DND-41 (cell line): ENCODE measurements around the gene ATXN7L1.

Experiments
- ATAC-seq: fragments of 200-7000 bp; cut with Tn5 transposase; 3 replicates; pipeline ENCODE4 v1.9.1; 2021; ENCODE audit warnings: low read depth; ENCODE audit not compliant: insufficient read depth
- DNase-seq: peaks from one replicate; pipeline ENCODE4 v3.0.0-alpha.2; 2020
- H2AFZ ChIP-seq: 2 replicates; pipeline ENCODE4 v1.6.0; 2012; ENCODE audit warnings: low read depth, low read length
- H3K27ac ChIP-seq: 2 replicates; pipeline ENCODE4 v1.5.1; 2012; ENCODE audit warnings: low read length, inconsistent platforms
- H3K27me3 ChIP-seq: fragments of 200-600 bp; sonication (generic); 2 replicates; pipeline ENCODE4 v1.6.0; 2012; ENCODE audit warnings: low read length, mild to moderate bottlenecking, inconsistent platforms; ENCODE audit not compliant: insufficient read depth, poor library complexity
- H3K36me3 ChIP-seq: 2 replicates; pipeline ENCODE4 v1.5.1; 2012; ENCODE audit warnings: low read length, inconsistent platforms; ENCODE audit not compliant: insufficient read depth
- H3K4me1 ChIP-seq: 2 replicates; pipeline ENCODE4 v1.5.1; 2012; ENCODE audit warnings: mild to moderate bottlenecking, low read length; ENCODE audit not compliant: insufficient read depth
- H3K4me2 ChIP-seq: 2 replicates; pipeline ENCODE4 v1.6.0; 2012; ENCODE audit warnings: mild to moderate bottlenecking, moderate library complexity, low read length, inconsistent platforms; ENCODE audit not compliant: insufficient read depth
- H3K4me3 ChIP-seq, 2 experiments: fragments of 200-600 bp in 1 of 2; shearing (Covaris generic) in 1 of 2; 2 replicates each; pipeline ENCODE4 v1.5.1; 2012 to 2016; ENCODE audit warnings: inconsistent platforms in 2 of 2, low read length in 2 of 2, mild to moderate bottlenecking in 2 of 2, low read depth in 1 of 2, moderate library complexity in 1 of 2
- H3K79me2 ChIP-seq: 2 replicates; pipeline ENCODE4 v1.6.0; 2012; ENCODE audit warnings: low read length, inconsistent platforms; ENCODE audit not compliant: insufficient read depth
- H3K9ac ChIP-seq: 2 replicates; pipeline ENCODE4 v1.6.0; 2012; ENCODE audit warnings: low read depth, mild to moderate bottlenecking, inconsistent platforms, low read length, moderate library complexity
- H3K9me3 ChIP-seq: 2 replicates; pipeline ENCODE4 v1.5.1; 2012; ENCODE audit warnings: low read length, moderate library complexity, mild to moderate bottlenecking, inconsistent platforms; ENCODE audit not compliant: insufficient read depth, severe bottlenecking
- H4K20me1 ChIP-seq: 2 replicates; pipeline ENCODE4 v1.6.0; 2012; ENCODE audit warnings: low read length; ENCODE audit not compliant: insufficient read depth
- EZH2 ChIP-seq: IDR thresholded peaks from 3 replicates; pipeline ENCODE4 v1.6.1; 2012; ENCODE audit warnings: borderline replicate concordance, low read depth, mild to moderate bottlenecking, moderate library complexity, low read length, inconsistent platforms; ENCODE audit not compliant: severe bottlenecking
- TF ChIP-seq, protein P1 (sequence below): IDR thresholded peaks from 2 replicates; pipeline ENCODE4 v1.5.1; 2012; ENCODE audit warnings: borderline replicate concordance, low read length, moderate library complexity, mild to moderate bottlenecking; ENCODE audit not compliant: poor library complexity, severe bottlenecking; ENCODE audit errors: extremely low read depth

The ATXN7L1 gene

DNA sequence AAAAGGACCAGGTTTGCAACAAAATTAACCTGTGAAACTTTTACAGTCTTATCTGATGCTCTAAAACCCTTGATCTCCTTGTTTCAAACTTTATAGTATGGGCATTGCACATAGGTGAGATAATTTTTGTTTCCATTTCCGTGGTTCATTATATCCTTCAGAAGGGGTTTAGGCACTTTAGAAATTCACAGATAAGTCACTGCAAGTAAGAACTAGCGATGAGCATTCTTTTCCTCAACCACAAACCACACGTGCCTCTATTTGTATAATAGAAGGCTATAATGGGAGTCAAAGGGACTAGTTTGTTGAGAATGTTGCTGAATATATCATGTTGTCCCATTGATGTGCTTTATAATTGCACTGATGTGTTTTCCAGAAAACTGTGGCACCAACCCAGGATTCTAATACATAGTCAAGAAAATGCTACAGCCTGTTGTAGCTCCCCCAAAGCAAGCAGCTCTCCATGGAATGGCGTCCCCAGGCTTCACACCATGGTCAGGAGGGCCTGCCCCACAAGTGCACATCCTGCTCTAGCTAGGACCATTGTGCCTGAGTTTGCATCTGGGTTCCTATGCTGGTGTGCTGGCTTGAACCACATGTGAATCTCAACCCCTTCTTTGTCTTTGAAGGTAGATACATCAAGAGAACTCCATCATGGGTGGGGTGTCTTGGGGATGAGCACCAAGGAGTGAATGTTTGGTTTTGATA lies 14.0 kb upstream of the ATXN7L1 start:
- H3K36me3 ChIP-seq = no peaks in the 10 kb centered on the region
- peaks cover 11% of the 10 kb centered on the region for H3K27me3 ChIP-seq
- no peak overlapping the region for H2AFZ ChIP-seq
- no peaks in the 10 kb centered on the region for H4K20me1 ChIP-seq
- H3K4me1 ChIP-seq = no peaks in the 10 kb centered on the region
- H3K79me2 ChIP-seq = no peaks in the 10 kb centered on the region
- TF ChIP-seq, protein P1, sequence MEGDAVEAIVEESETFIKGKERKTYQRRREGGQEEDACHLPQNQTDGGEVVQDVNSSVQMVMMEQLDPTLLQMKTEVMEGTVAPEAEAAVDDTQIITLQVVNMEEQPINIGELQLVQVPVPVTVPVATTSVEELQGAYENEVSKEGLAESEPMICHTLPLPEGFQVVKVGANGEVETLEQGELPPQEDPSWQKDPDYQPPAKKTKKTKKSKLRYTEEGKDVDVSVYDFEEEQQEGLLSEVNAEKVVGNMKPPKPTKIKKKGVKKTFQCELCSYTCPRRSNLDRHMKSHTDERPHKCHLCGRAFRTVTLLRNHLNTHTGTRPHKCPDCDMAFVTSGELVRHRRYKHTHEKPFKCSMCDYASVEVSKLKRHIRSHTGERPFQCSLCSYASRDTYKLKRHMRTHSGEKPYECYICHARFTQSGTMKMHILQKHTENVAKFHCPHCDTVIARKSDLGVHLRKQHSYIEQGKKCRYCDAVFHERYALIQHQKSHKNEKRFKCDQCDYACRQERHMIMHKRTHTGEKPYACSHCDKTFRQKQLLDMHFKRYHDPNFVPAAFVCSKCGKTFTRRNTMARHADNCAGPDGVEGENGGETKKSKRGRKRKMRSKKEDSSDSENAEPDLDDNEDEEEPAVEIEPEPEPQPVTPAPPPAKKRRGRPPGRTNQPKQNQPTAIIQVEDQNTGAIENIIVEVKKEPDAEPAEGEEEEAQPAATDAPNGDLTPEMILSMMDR = no peak
- TF ChIP-seq EZH2 = no peak
- no peak overlapping the region for H3K27ac ChIP-seq
- H3K9ac ChIP-seq = no peak overlapping the region
- DNase-seq (no peak), ATAC-seq (no peak)
- no peak overlapping the region for H3K4me2 ChIP-seq
- H3K4me3 ChIP-seq = no peak overlapping the region
- H3K9me3 ChIP-seq = no peaks in the 10 kb centered on the region

DNA sequence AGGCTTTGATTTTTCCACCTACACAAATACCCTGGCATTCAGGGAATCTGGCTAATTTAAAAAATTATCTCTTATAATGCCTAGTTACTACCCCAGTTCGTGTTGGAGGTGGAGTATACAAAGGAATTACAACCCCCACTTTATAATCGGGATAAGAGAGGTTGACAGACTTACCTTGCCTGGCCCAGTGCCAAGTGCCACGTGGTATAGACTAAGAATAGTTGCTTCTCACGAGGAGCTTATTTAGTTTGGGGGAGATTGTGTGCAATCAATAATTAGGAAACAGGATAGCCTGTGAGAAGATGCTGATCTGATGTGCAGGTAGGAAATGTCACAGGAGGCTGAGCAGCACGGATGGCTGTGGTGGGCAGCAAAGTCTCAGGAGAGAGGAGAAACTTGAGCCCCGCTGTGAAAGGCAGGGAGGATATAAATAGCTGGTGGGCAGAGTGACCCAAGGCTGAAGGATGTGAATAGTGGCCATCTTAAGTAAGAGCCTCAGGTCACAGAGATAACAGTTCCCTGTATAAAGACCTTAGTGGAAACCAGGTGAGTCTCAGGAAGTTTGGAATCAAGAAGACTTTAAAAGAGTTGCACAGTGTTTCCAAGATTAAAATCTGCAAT lies 11.3 kb upstream of the ATXN7L1 start:
- no peak overlapping the region for H3K4me3 ChIP-seq
- H3K36me3 ChIP-seq = no peaks in the 10 kb centered on the region
- no peaks in the 10 kb centered on the region for H3K79me2 ChIP-seq
- TF ChIP-seq, protein P1 = no peak
- TF ChIP-seq EZH2 = no peak
- DNase-seq = no peak
- H3K4me1 ChIP-seq = no peaks in the 10 kb centered on the region
- no peak overlapping the region for H2AFZ ChIP-seq
- H3K27me3 ChIP-seq = peaks cover 10% of the 10 kb centered on the region
- H3K27ac ChIP-seq = no peak overlapping the region
- H3K4me2 ChIP-seq = no peak overlapping the region
- H3K9ac ChIP-seq = no peak overlapping the region
- H4K20me1 ChIP-seq = no peaks in the 10 kb centered on the region
- ATAC-seq = no peak
- H3K9me3 ChIP-seq = no peaks in the 10 kb centered on the region

DNA sequence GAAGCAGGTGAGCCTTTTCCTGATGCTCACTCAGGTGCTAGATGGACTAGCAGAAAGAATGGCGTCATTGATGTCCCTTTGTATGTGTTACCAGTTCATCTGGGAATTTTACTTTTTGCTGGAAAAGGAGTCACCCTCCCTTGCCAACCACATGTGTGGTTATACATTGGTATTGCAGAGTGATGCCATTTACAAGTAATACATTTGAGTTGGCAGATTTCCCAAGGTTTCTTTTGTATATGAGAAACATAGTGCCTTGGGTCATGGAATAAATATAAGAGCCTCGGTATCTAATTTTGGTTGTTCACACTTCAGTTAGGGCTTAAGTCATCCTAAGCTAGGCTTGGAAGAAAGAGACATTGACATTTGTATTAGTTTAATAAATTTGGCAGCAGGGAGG lies 10.4 kb upstream of the ATXN7L1 start:
- Histone ChIP-seq H3K27me3 (peaks cover 8% of the 10 kb centered on the region), H3K4me1 (no peaks in the 10 kb centered on the region), H2AFZ (no peak overlapping the region), H3K4me3 (no peak overlapping the region), H4K20me1 (no peaks in the 10 kb centered on the region), H3K79me2 (no peaks in the 10 kb centered on the region), H3K27ac (no peak overlapping the region), H3K4me2 (no peak overlapping the region), H3K9me3 (no peaks in the 10 kb centered on the region), H3K36me3 (no peaks in the 10 kb centered on the region), H3K9ac (no peak overlapping the region)
- DNase-seq = no peak
- TF ChIP-seq, protein P1 = no peak
- TF ChIP-seq EZH2 = no peak
- ATAC-seq = no peak
